Activated T-helper 1 cell treated with Interleukin-2 at 50 U/mL for 16 hours (primary cell): ENCODE measurements around the gene UNC79.

ENCODE experiments used
- DNase-seq: peaks from one replicate; pipeline ENCODE4 v3.0.0-alpha.2; 2020; ENCODE audit warnings: low read depth

Gene UNC79

GRCh38 chr14:93665169-93665568, 234.4 kb downstream of the UNC79 start:
- DNase-seq, result no peak

GRCh38 chr14:93669632-93670031, 238.9 kb downstream of the UNC79 start:
- DNase-seq, result no peak

DNA sequence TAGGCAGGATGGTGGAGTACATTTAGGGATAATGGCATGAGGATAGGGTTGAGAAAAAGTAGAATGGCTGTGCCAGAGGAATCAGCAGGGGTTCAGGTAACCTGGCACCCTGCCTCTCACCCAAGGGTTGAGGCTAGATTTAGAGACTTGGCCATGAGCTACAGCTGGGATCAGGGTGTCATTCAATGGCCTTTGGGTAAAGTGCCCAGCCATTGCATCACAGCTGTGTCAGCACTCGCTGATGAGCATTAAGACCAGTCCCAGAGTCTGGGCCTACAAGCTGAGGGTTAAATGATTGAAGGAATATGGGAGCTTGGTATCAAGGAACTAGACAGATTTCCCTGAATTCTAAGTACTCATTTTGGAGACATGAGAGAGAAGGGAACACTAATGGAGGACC, 243.6 kb downstream of the UNC79 start:
- no peak for DNase-seq

- DNase-seq, result no peak
Measured at GRCh38 chr14:93675651-93676050, 244.9 kb downstream of the UNC79 start.

GRCh38 chr14:93676416-93676958, 245.7 kb downstream of the UNC79 start:
- no peak for DNase-seq

DNA sequence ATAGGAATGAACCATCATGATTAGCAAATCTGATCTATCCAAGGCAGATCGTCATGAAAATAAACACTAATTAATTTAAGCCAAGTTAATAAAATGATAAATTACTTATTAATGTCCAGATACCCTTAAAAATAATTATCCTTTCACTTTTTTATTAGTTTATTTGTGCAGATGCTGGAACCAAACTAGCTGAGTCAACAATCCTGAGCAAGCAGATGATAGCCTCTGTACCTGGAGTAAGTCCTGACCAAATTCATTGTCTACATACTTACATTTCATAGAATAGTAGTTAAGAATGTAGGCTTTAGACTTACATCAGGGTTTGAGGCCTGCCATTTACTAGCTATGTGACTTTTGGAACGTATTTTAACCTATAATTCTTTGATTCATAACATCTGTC, 251.7 kb downstream of the UNC79 start:
- no peak for DNase-seq

- DNase-seq, result no peak
Measured at GRCh38 chr14:93683226-93683625, 252.5 kb downstream of the UNC79 start.

GRCh38 chr14:93685121-93685895, 254.6 kb downstream of the UNC79 start:
- DNase-seq, result no peak

DNA sequence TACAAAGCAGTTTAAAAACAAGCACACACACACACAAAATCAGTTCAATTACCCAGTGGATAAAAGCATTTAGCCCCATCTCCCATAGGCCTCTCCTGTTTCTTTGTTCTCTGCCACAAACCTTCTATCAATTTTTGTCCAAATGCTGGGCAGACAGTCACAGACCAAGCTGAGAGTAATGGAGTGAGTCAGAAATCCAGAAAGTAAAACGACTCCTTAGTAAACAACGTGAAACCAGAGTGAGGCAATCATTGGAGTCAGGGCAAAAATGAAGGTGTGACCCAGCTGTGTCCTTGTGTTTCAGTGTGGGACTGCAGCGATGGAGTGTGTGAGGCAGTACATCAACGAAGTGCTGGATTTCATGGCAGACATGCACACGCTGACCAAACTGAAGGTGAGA, 255.5 kb downstream of the UNC79 start:
- no peak for DNase-seq

- DNase-seq, result no peak
Measured at GRCh38 chr14:93688239-93688666, 257.5 kb downstream of the UNC79 start.

- no peak for DNase-seq
Measured at GRCh38 chr14:93688820-93689219, 258.1 kb downstream of the UNC79 start.

DNA sequence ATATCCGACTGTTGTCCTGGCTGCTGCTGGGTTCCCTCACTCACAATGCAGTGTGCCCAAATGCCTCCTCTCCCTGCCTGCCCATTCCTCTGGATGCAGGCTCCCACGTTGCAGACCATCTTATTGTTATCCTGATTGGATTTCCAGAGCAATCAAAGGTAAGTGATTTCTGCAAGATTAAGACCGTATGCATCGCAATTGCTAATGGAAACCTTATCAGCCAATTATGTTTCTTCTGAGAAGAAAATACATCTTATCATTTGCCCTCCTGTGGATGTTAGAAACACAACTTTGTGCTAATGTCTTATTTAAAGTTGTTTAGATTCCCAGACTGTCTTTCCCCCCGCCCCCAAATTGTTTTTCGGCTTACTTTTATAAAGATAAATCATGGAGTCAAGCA, 259.4 kb downstream of the UNC79 start:
- no peak for DNase-seq

GRCh38 chr14:93691042-93691780, 260.5 kb downstream of the UNC79 start:
- DNase-seq, result no peak

- DNase-seq, result no peak
Measured at GRCh38 chr14:93693914-93694313, 263.2 kb downstream of the UNC79 start.

- no peak for DNase-seq
Measured at GRCh38 chr14:93700928-93701327, 270.2 kb downstream of the UNC79 start.

DNA sequence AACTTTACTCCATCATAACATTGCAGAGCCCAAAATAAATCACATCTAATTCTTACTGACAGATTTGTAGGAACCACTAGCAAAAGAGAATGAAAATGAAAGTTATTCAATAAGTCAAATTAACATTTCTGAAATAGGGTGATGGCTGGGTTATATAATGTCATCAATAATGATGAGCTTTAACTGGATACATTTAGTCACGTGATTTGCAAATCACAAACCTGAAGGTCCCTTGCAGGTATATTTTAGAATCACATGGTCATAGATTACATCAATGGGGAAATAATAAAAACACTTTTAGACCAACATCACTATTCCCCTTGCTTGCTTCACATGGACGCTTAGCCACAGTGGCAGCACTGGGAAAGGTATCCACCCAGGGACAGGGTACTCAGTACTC, 270.8 kb downstream of the UNC79 start:
- DNase-seq, result no peak

DNA sequence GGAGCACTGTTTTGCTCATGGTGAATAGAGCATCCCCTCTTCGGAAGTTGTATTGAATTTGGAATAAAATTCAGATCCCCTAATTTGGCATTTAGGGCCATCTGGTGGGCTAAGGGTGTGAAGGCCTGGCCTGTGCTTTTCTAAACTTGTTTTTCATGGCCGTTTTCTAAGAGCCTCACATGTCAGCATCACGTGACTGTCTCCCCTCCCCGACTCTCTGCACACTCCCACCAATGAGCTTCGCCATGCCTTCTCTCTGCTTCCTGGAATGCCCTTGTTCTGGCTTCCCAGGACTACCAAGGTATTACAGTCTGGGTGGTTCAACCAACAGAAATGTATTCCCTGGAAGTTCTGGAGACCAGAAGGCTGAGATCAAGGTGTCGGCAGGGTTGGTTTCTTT, 272.2 kb downstream of the UNC79 start:
- no peak for DNase-seq

- no peak for DNase-seq
Measured at GRCh38 chr14:93703941-93704340, 273.2 kb downstream of the UNC79 start.

DNA sequence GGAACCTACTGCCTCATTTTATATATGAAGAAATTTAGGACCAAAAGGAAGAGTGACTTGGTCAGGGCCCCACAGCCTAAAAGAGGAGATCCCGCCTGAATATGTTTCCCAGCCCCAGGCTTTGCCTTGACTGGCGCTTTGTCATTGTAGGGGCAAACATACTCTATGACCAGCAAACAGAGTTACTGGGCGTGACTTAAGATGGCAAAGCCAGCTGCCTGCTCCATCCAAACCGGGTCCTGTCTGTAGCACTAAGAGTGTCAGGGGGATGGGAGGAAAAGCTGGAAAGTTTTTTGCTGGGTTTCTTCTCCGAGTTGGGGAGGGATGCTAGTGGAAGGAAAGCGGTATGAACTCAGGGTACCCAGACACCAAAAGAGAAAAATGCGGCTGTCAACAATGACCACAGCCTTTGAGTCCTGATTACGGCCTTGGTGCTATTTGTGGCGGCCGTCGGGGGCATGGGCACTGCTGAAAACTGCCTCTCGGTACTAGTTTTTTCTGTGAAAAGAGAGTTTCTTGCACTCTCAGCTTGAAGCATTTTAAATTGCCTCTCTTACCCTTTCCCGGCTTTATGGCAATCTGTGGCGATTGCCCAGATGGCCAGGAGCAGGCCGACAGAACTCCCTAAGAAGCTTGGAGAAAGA, 274.9 kb downstream of the UNC79 start:
- DNase-seq, result no peak

GRCh38 chr14:93706360-93706955, 275.7 kb downstream of the UNC79 start:
- DNase-seq, result no peak

DNA sequence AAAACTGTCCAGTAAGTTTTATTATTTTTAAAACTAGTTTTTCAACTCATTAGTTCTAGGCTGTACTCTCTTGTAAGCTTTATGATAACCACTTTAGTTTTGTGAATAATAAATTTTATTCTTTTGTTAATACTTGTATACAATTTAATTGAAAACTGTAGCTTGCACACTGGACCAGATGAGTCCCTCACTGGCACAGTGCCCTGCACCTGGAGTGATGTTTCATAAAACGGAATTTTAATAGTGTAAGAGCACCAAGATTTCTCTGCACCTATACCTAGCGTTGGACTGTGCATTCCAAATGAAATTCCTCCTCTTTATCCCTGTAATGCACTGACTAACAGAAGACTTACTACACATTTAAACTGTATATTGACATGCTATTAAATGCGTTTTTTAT, 276.7 kb downstream of the UNC79 start:
- no peak for DNase-seq

DNA sequence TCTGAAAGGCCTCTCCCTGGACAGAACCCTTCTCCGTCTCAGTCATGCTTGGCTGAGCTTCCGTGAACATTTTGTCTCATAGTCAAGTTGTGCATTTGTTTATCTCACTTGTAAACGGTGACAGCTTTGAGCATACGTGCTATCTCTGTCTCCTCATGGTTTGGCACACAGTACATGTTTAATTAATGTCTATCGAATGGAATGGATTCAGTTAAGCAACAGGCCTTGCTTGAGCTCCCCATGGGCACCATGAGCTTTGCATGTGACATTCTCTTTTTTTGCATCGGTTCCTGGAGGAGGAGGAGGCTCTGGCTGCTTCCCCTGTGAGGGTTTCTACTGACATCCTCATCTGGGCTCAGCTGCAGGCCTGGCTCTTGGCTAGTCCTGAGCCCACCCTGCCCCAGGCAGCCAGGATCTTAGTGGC, 277.6 kb downstream of the UNC79 start:
- DNase-seq, result no peak
